WERI-Rb-1 (cell line): ENCODE results near the gene ATP2C2.
A peak's percentile ranks its signal among the peaks of the same experiment; 100 is the strongest.

Experiments used
- DNase-seq: peaks from one replicate; pipeline ENCODE4 v3.0.0-alpha.2; 2020
- H3K27ac ChIP-seq: fragments of 250-450 bp; sonication (Bioruptor Pico); 2 replicates; pipeline ENCODE4 v1.5.1; 2020; ENCODE audit warnings: mild to moderate bottlenecking, moderate library complexity
- H3K27me3 ChIP-seq: fragments of 250-450 bp; sonication (Bioruptor Pico); 2 replicates; pipeline ENCODE4 v1.5.1; 2021; ENCODE audit warnings: mild to moderate bottlenecking, low read depth, moderate library complexity; ENCODE audit not compliant: insufficient read depth, severe bottlenecking
- H3K36me3 ChIP-seq: fragments of 250-450 bp; sonication (Bioruptor Pico); 2 replicates; pipeline ENCODE4 v1.5.1; 2020; ENCODE audit warnings: mild to moderate bottlenecking, moderate library complexity
- H3K4me3 ChIP-seq: 2 replicates; pipeline ENCODE4 v1.5.1; 2011; ENCODE audit warnings: low read depth, mild to moderate bottlenecking, control low read depth, low read length
- H3K9me3 ChIP-seq: fragments of 250-450 bp; sonication (Bioruptor Pico); 2 replicates; pipeline ENCODE4 v1.5.1; 2021; ENCODE audit warnings: mild to moderate bottlenecking, moderate library complexity; ENCODE audit not compliant: severe bottlenecking
- CTCF ChIP-seq: IDR thresholded peaks from 2 replicates; pipeline ENCODE4 v1.5.1; 2011; ENCODE audit warnings: low read depth, mild to moderate bottlenecking, control low read depth, inconsistent platforms, low read length

The ATP2C2 gene

GRCh38 chr16:84344781-84345180 is 23.6 kb upstream of the ATP2C2 start:
- no peak for DNase-seq
- Histone ChIP-seq H3K27me3 (no peaks in the 10 kb centered on the region), H3K4me3 (no peak overlapping the region), H3K36me3 (no peaks in the 10 kb centered on the region), H3K27ac (no peak overlapping the region), H3K9me3 (no peaks in the 10 kb centered on the region)
- TF ChIP-seq CTCF, result no peak

- Histone ChIP-seq H3K9me3 (no peaks in the 10 kb centered on the region), H3K4me3 (no peak overlapping the region), H3K27ac (no peak overlapping the region), H3K27me3 (no peaks in the 10 kb centered on the region), H3K36me3 (no peaks in the 10 kb centered on the region)
- no peak for DNase-seq
- no peak for TF ChIP-seq CTCF
These were observed 21.2 kb upstream of the ATP2C2 start for GRCh38 chr16:84347161-84347560.

- Histone ChIP-seq H3K4me3 (no peak overlapping the region), H3K27ac (no peak overlapping the region), H3K27me3 (no peaks in the 10 kb centered on the region), H3K36me3 (no peaks in the 10 kb centered on the region), H3K9me3 (no peaks in the 10 kb centered on the region)
- TF ChIP-seq CTCF, result no peak
- no peak for DNase-seq
These were observed 19.9 kb upstream of the ATP2C2 start for GRCh38 chr16:84348386-84348888.

- H3K27ac ChIP-seq, result no peak overlapping the region
- no peak for DNase-seq
- no peaks in the 10 kb centered on the region for H3K9me3 ChIP-seq
- TF ChIP-seq CTCF, result no peak
- H3K4me3 ChIP-seq, result no peak overlapping the region
- no peaks in the 10 kb centered on the region for H3K36me3 ChIP-seq
- no peaks in the 10 kb centered on the region for H3K27me3 ChIP-seq
These were observed 18.3 kb upstream of the ATP2C2 start for GRCh38 chr16:84349862-84350684.

GRCh38 chr16:84350685-84351400 is 17.5 kb upstream of the ATP2C2 start:
- DNase-seq, result peak; percentile 38
- Histone ChIP-seq H3K4me3 (no peak overlapping the region), H3K27ac (no peak overlapping the region), H3K27me3 (no peaks in the 10 kb centered on the region), H3K9me3 (no peaks in the 10 kb centered on the region), H3K36me3 (no peaks in the 10 kb centered on the region)
- TF ChIP-seq CTCF, result no peak
